ENCODE results near the gene FRMD8. TPM values are rescaled to one million over a fixed set of nuclear protein-coding genes. Genes with fewer than 3 reads are reported as not detected.

The FRMD8 gene
- total RNA-seq, 1 donor from 2014 or later: 53.3 TPM

DNA sequence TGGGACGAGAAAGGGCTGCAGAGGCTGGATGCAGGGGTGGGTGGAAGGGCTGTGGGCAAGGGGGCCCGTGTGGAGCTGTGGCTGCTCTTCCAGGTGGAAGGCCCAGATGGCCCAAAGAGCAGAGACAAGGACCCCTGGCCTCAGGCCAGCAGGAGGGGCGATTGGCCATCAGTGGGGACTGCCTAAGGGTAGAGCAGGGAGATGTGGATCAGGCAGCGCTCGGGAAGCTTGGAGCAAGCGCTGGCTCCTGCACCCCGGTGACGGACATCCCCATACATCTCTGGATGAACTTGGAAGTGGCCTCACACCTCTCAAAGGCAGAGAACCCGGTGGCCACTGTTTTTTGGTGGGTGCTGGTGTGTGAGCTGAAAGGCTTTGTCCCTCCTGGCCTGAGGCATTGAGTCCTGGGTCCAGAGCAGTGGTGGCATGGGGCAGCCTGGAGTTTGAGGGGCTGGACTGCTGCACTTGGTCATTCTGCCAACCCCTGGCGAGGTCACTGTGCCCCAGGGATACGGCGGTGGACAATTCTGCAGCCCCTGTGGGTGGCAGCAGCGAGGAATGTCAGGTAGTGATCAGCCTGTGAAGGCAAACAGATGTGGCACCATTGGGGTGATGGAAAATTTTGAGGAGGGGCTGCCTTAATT is 5.9 kb downstream of the FRMD8 start:
- no peak overlapping the region for H3K27ac ChIP-seq
- no peak for DNase-seq (ENCODE audit: extremely low spot score in 2 of 2)
- H3K27me3 ChIP-seq: no peaks in the 10 kb centered on the region
- peaks cover 0 to 54% of the 10 kb centered on the region in 2 donors for H3K36me3 ChIP-seq
- H3K4me1 ChIP-seq: peaks cover 52% of the 10 kb centered on the region
- H3K4me3 ChIP-seq: no peak overlapping the region
- no peak for TF ChIP-seq POLR2A (IDR thresholded peaks at IDR 0.05)
- no peak for TF ChIP-seq POLR2AphosphoS5 (IDR thresholded peaks at IDR 0.05; ENCODE audit: insufficient read depth in 1 of 2, low read depth in 1 of 2)
- TF ChIP-seq CTCF (IDR thresholded peaks at IDR 0.05): no peak
- intact Hi-C loops (cut with DNase I): no loop called here
- H3K9me3 ChIP-seq: no peaks in the 10 kb centered on the region

GRCh38 chr11:65392899-65393298 is 6.5 kb downstream of the FRMD8 start:
- DNase-seq (ENCODE audit: extremely low spot score in 2 of 2): no peak
- Histone ChIP-seq H3K36me3 (peaks cover 0 to 58% of the 10 kb centered on the region in 2 donors), H3K4me3 (no peak overlapping the region), H3K27ac (no peak overlapping the region), H3K4me1 (peaks cover 46% of the 10 kb centered on the region), H3K9me3 (no peaks in the 10 kb centered on the region), H3K27me3 (no peaks in the 10 kb centered on the region)
- TF ChIP-seq CTCF (IDR thresholded peaks at IDR 0.05) (no peak), POLR2AphosphoS5 (IDR thresholded peaks at IDR 0.05; ENCODE audit: insufficient read depth in 1 of 2, low read depth in 1 of 2) (no peak), POLR2A (IDR thresholded peaks at IDR 0.05) (no peak)
- intact Hi-C loops (cut with DNase I): no loop called here

DNA sequence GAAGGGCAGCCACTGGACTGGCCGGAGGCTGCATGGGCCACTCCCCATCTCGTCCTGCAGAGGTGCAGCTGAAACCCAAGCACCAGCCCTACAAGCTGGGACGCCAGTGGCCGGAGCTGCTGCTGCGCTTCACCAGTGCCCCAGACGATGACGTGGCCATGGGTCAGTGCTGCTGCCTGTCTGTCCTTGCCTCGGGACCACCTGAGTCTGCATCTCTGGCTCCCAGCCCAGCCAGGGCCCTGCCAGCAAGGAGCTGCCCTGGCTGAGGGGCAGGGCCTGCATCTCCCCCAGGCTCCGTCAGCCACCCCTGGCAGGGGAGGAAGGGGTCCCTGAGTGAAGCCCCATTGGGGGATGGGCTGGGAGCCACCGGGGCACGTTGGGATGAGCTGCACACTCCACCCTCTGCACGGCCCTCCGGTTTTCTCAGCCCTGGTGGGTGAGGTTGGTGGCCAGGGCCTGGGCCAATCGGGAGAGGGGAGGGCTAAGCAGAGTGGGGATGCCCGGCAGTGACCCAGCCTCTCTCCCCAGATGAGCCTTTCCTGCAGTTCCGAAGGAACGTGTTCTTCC is 7.2 kb downstream of the FRMD8 start:
- peaks cover 39% of the 10 kb centered on the region for H3K4me1 ChIP-seq
- no peaks in the 10 kb centered on the region for H3K9me3 ChIP-seq
- no peak overlapping the region for H3K27ac ChIP-seq
- H3K27me3 ChIP-seq: no peaks in the 10 kb centered on the region
- no peak overlapping the region for H3K4me3 ChIP-seq
- peaks cover 0 to 62% of the 10 kb centered on the region in 2 donors for H3K36me3 ChIP-seq
- TF ChIP-seq CTCF (IDR thresholded peaks at IDR 0.05): no peak
- TF ChIP-seq POLR2A (IDR thresholded peaks at IDR 0.05): no peak
- TF ChIP-seq POLR2AphosphoS5 (IDR thresholded peaks at IDR 0.05; ENCODE audit: insufficient read depth in 1 of 2, low read depth in 1 of 2): no peak
- intact Hi-C loops (cut with DNase I): no loop called here
- no peak for DNase-seq (ENCODE audit: extremely low spot score in 2 of 2)

DNA sequence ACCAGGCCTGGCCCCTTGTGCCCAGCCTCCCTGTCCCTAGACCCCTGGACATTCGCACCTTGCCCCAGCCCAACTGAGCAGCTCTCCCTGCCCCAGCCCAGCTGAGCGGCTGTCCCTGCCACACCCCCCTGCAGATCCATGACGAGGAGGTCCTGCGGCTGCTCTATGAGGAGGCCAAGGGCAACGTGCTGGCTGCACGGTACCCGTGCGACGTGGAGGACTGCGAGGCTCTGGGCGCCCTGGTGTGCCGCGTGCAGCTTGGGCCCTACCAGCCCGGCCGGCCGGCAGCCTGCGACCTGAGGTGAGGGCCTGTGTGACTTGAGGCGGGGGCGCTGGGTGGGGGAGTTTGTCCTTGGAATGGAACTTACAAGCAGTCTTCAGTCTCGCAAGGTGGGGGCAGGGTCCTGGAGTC is 7.7 kb downstream of the FRMD8 start:
- TF ChIP-seq POLR2A (IDR thresholded peaks at IDR 0.05) (no peak), POLR2AphosphoS5 (IDR thresholded peaks at IDR 0.05; ENCODE audit: insufficient read depth in 1 of 2, low read depth in 1 of 2) (no peak), CTCF (IDR thresholded peaks at IDR 0.05) (no peak)
- Histone ChIP-seq H3K27ac (no peak overlapping the region), H3K9me3 (no peaks in the 10 kb centered on the region), H3K4me3 (no peak overlapping the region), H3K4me1 (peaks cover 34% of the 10 kb centered on the region), H3K27me3 (no peaks in the 10 kb centered on the region), H3K36me3 (peaks cover 0 to 61% of the 10 kb centered on the region in 2 donors)
- no peak for DNase-seq (ENCODE audit: extremely low spot score in 2 of 2)
- intact Hi-C loops (cut with DNase I): no loop called here

DNA sequence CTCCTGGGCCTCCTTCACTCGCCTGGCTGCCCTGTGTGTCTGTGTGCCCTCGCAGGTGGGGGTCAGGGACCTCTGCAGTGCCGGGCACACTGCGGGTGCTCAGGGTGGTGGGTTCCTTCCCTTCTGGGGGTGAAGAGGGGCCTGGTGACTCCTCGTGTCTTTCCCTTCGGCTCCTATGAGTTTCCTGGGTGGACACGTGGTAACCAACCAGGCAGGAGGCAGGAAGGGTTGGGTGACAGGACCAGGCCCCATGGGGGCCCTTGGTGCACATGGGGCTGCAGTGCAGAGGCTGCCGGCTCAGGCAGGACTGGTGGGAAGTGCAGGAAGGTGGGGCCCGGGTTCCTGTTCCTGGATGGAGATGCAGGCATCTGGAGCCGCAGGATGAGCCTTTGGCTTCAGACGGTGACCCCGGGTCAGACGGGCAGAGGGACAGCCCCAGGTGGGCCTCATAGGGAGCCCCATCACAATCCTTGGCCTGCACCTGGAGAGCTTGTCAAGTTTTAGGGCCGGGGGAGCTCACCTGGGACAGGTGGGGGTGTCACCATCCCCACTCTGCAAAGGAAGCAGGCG is 9.6 kb downstream of the FRMD8 start:
- Histone ChIP-seq H3K36me3 (peaks cover 0 to 80% of the 10 kb centered on the region in 2 donors), H3K9me3 (no peaks in the 10 kb centered on the region), H3K4me3 (no peak overlapping the region), H3K4me1 (peaks cover 15% of the 10 kb centered on the region), H3K27ac (no peak overlapping the region), H3K27me3 (no peaks in the 10 kb centered on the region)
- DNase-seq (ENCODE audit: extremely low spot score in 2 of 2): no peak
- TF ChIP-seq POLR2AphosphoS5 (IDR thresholded peaks at IDR 0.05; ENCODE audit: insufficient read depth in 1 of 2, low read depth in 1 of 2) (no peak), POLR2A (IDR thresholded peaks at IDR 0.05) (no peak), CTCF (IDR thresholded peaks at IDR 0.05) (no peak)
- intact Hi-C loops (cut with DNase I): no loop called here
